Peyer's patch (tissue), 4 donors: ENCODE measurements around the gene ERCC8. TPM values are rescaled to one million over a fixed set of nuclear protein-coding genes. Genes with fewer than 3 reads are reported as not detected.
A peak's percentile ranks its signal among the peaks of the same experiment; 100 is the strongest.

ENCODE experiments used
- DNase-seq, 3 donors: peaks; one replicate each; pipeline ENCODE4 v3.0.0-alpha.2; 2017 to 2019
- H3K27ac ChIP-seq, 4 donors: fragments of 200-600 bp; sonication (generic); one replicate each; pipeline ENCODE4 v1.5.1; 2016 to 2019
- H3K27me3 ChIP-seq, 2 donors: fragments of 200-600 bp; sonication (generic); one replicate each; pipeline ENCODE4 v1.5.1; 2019
- H3K36me3 ChIP-seq, 3 donors: fragments of 200-600 bp; sonication (generic); one replicate each; pipeline ENCODE4 v1.5.1; 2016 to 2019
- H3K4me1 ChIP-seq, 4 donors: fragments of 200-600 bp; sonication (generic); one replicate each; pipeline ENCODE4 v1.5.1; 2016 to 2019
- H3K4me3 ChIP-seq, 4 donors: fragments of 200-600 bp; sonication (generic); 1 replicate in 3 of 4; 2 replicates in 1 of 4; pipeline ENCODE4 v1.5.1; 2016 to 2019; ENCODE audit warnings: mild to moderate bottlenecking in 1 of 4
- H3K9me3 ChIP-seq, 4 donors: fragments of 200-600 bp; sonication (generic); one replicate each; pipeline ENCODE4 v1.5.1; 2016 to 2019; ENCODE audit warnings: mild to moderate bottlenecking in 1 of 4
- CTCF ChIP-seq, 6 experiments: fragments of 450-650 bp in 4 of 6; fragments of 200-600 bp in 2 of 6; sonication (generic) in 1 of 6; IDR thresholded peaks; one replicate each; pipeline ENCODE4 v1.5.1; 2017 to 2019; ENCODE audit warnings: antibody characterized with exemption in 6 of 6, mild to moderate bottlenecking in 3 of 6, moderate library complexity in 1 of 6
- POLR2A ChIP-seq, 2 donors: fragments of 450-650 bp; IDR thresholded peaks; one replicate each; pipeline ENCODE4 v1.5.1; 2017; ENCODE audit warnings: antibody characterized with exemption in 2 of 2, mild to moderate bottlenecking in 2 of 2, moderate library complexity in 2 of 2
- total RNA-seq, 4 donors: library from RNA; depleted of rRNA; stranded (reverse); fragments of >200 nt; gene quantifications; one replicate each; pipeline ENCODE4 v1.1.0, GENCODE V29; 2016

The ERCC8 gene
- total RNA-seq, 4 donors from 2014 or later, result 7.2 to 15.2 (median 7.7) TPM

- H3K4me3 ChIP-seq, result peak within 1 kb of the TSS; percentile 43 to 90 (median 57)
- no peaks in the 10 kb centered on the region for H3K36me3 ChIP-seq
- H3K9me3 ChIP-seq, result no peaks in the 10 kb centered on the region
- H3K27me3 ChIP-seq, result no peaks in the 10 kb centered on the region
- TF ChIP-seq CTCF (IDR thresholded peaks at IDR 0.05) (peak in 3 of 6 experiments; percentile 53 to 57 (median 57)), POLR2A (IDR thresholded peaks at IDR 0.05) (peak; percentile 89 to 92)
- peaks cover 0 to 7% (median 0%) of the 10 kb centered on the region in 4 donors for H3K4me1 ChIP-seq
- peak within 1 kb of the TSS in 3 of 4 donors; percentile 56 to 71 (median 57) for H3K27ac ChIP-seq
- DNase-seq, result peak in 2 of 3 donors; percentile 84 to 93
Measured at GRCh38 chr5:60843936-60844905, 100.6 kb downstream of the ERCC8 start, which contains the start of gene ELOVL7. ELOVL7 (minus strand) TSS chr5:60844269; CDS start chr5:60787397, 56,872 bp downstream.

GRCh38 chr5:60843386-60843935 is 101.4 kb downstream of the ERCC8 start:
- Histone ChIP-seq H3K9me3 (no peaks in the 10 kb centered on the region), H3K4me3 (peak overlapping the region; percentile 43 to 90 (median 57)), H3K27me3 (no peaks in the 10 kb centered on the region), H3K4me1 (peaks cover 0 to 7% (median 0%) of the 10 kb centered on the region in 4 donors), H3K27ac (peak overlapping the region in 3 of 4 donors; percentile 56 to 71 (median 57)), H3K36me3 (no peaks in the 10 kb centered on the region)
- peak in 1 of 3 donors; percentile 67 for DNase-seq
- TF ChIP-seq POLR2A (IDR thresholded peaks at IDR 0.05), result no peak
- no peak for TF ChIP-seq CTCF (IDR thresholded peaks at IDR 0.05)

GRCh38 chr5:60842871-60843385 is 101.9 kb downstream of the ERCC8 start:
- Histone ChIP-seq H3K36me3 (no peaks in the 10 kb centered on the region), H3K4me3 (peak overlapping the region; percentile 43 to 90 (median 57)), H3K9me3 (no peaks in the 10 kb centered on the region), H3K27ac (peak overlapping the region in 2 of 4 donors; percentile 57 to 71), H3K4me1 (peaks cover 0 to 7% (median 0%) of the 10 kb centered on the region in 4 donors), H3K27me3 (no peaks in the 10 kb centered on the region)
- no peak for TF ChIP-seq POLR2A (IDR thresholded peaks at IDR 0.05)
- no peak for TF ChIP-seq CTCF (IDR thresholded peaks at IDR 0.05)
- peak in 1 of 3 donors; percentile 63 for DNase-seq

- H3K27me3 ChIP-seq, result no peaks in the 10 kb centered on the region
- peaks cover 0 to 7% (median 0%) of the 10 kb centered on the region in 4 donors for H3K4me1 ChIP-seq
- no peak for TF ChIP-seq POLR2A (IDR thresholded peaks at IDR 0.05)
- no peak for TF ChIP-seq CTCF (IDR thresholded peaks at IDR 0.05)
- DNase-seq, result no peak
- no peak overlapping the region for H3K27ac ChIP-seq
- no peaks in the 10 kb centered on the region for H3K9me3 ChIP-seq
- H3K36me3 ChIP-seq, result no peaks in the 10 kb centered on the region
- no peak overlapping the region for H3K4me3 ChIP-seq
Measured at GRCh38 chr5:60841361-60841760, 103.5 kb downstream of the ERCC8 start.

GRCh38 chr5:60836131-60836530 is 108.7 kb downstream of the ERCC8 start:
- DNase-seq, result no peak
- no peaks in the 10 kb centered on the region for H3K27me3 ChIP-seq
- no peak overlapping the region for H3K27ac ChIP-seq
- no peaks in the 10 kb centered on the region for H3K4me1 ChIP-seq
- no peaks in the 10 kb centered on the region for H3K9me3 ChIP-seq
- TF ChIP-seq CTCF (IDR thresholded peaks at IDR 0.05), result no peak
- no peak for TF ChIP-seq POLR2A (IDR thresholded peaks at IDR 0.05)
- H3K36me3 ChIP-seq, result no peaks in the 10 kb centered on the region
- H3K4me3 ChIP-seq, result no peak overlapping the region
